Measurements from ENCODE around the gene CACNA2D3. TPM values are rescaled to one million over a fixed set of nuclear protein-coding genes. Genes with fewer than 3 reads are reported as not detected.

CACNA2D3 gene
- total RNA-seq, 1 experiment from 2014 or later, result 7.6 TPM

DNA sequence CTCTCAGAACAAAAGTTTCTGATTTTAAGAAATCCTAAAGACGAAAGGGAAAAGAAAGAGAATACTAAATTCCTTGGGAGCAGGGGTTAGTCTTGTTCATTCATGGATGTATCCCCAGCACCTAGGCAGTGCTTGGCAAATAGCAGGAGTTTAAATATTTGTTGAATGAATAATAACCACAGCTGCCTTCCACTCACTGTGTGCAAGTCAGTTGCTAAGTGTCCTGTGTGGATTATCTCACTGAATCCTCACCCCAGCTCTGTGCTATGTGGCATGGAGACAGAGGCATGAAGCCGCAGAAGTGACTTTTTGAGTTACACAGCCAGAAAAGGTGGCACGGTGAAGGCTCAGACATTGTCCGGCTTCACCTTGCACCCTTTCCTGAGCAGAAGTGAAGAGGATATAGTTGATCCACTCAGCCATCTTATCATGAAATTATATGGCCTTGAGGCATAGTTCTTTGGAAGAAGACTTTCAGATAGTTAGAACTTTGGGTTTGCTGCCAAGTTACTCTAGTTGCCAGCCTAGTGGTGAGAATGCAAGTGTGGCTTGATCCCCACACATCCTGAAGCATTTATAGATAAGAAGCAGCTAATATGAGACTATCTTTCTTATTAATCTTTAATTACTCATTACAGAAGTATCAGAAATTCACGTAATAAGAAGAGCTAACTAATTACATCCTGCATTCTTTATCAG lies 450.0 kb downstream of the CACNA2D3 start:
- DNase-seq (ENCODE audit: low spot score), result no peak

- no peak for DNase-seq (ENCODE audit: low spot score)
These were observed 451.5 kb downstream of the CACNA2D3 start for GRCh38 chr3:54573858-54574257.

- no peak for DNase-seq (ENCODE audit: low spot score)
These were observed 452.7 kb downstream of the CACNA2D3 start for GRCh38 chr3:54574906-54575617.

DNA sequence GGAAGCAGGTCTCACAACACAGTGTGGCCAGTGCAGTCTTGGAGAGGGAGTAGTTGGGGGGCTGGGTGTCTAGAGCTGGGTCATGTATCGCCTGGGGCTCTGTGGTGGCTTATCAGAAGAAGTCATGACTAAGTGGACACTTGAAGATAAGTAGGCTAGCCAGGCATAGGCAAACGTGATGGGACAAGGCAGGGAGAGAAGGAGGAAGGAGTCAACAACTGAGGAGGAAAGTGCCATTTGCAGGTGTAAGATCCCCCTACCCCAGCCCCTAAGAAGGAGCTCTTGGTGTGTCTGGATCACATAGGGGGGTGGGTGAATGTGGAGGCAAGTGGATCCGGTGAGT lies 453.2 kb downstream of the CACNA2D3 start:
- DNase-seq (ENCODE audit: low spot score), result no peak

GRCh38 chr3:54577313-54577712 lies 455.0 kb downstream of the CACNA2D3 start:
- DNase-seq (ENCODE audit: low spot score), result no peak

DNA sequence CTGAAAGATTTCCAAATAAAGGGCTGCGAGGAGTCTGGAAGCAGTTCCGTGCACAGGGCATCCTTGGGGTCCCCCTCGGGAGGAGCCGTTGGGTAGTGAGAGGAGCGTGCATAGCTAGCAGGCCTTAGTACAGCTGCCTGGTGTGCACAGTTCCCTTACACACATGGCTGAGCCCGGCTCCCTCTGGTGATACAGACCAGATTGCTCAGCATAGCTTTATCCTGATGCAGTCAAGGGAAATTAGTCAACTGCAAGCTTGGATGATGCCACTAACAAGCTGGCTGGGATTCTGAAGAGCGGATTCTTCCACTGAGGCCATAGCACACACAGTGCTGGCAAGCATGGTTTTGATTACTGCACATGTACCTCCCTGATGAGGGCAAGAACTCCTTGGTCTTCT lies 456.1 kb downstream of the CACNA2D3 start:
- no peak for DNase-seq (ENCODE audit: low spot score)

GRCh38 chr3:54580453-54580852 lies 458.1 kb downstream of the CACNA2D3 start:
- no peak for DNase-seq (ENCODE audit: low spot score)

- no peak for DNase-seq (ENCODE audit: low spot score)
These were observed 460.1 kb downstream of the CACNA2D3 start for GRCh38 chr3:54582424-54582823.

DNA sequence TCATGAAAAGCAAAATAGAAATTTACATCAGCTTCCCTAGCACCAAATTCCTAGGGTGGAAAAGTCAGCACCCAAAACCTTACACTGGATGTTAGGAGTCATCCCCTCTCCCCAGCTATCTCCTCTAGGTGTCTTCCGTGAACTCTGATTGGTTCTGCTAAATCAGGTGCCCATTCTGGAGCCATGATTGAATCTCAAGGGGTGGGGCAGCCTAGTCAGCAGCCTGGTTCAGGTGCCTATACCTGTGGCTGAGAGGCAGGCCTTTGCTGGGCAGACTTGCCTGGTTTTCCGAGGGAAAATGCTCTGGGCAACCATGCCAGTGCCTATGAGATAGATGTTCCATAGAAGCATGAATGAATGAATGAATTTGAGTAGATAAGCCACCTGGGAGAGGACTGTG lies 468.8 kb downstream of the CACNA2D3 start:
- DNase-seq (ENCODE audit: low spot score), result no peak

- DNase-seq (ENCODE audit: low spot score), result no peak
These were observed 471.3 kb downstream of the CACNA2D3 start for GRCh38 chr3:54593653-54594052.

- DNase-seq (ENCODE audit: low spot score), result no peak
These were observed 473.7 kb downstream of the CACNA2D3 start for GRCh38 chr3:54596087-54596486.

- no peak for DNase-seq (ENCODE audit: low spot score)
These were observed 477.4 kb downstream of the CACNA2D3 start for GRCh38 chr3:54599716-54600115.

GRCh38 chr3:54600441-54601204 lies 478.3 kb downstream of the CACNA2D3 start:
- DNase-seq (ENCODE audit: low spot score), result no peak

DNA sequence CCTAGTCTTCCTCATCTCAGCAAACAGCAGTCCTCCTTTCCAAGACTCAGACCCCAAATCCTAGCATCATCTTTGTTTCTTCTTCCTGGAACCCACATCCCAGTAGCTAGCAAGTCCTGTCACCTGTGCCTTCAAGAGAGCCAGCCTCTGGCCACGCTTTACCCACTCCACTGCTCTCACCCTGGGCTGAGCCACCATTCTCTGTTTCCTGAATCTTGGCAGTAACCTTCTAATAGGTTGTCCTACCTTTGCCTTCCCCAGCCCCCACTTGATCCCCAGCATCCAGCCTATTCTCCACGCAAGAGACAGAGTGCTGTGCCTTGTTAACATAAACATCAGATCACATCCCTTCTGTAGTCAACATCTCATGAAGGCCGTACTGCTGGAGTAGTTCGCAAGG lies 482.1 kb downstream of the CACNA2D3 start:
- DNase-seq (ENCODE audit: low spot score), result no peak

GRCh38 chr3:54608041-54608440 lies 485.7 kb downstream of the CACNA2D3 start:
- DNase-seq (ENCODE audit: low spot score), result no peak

DNA sequence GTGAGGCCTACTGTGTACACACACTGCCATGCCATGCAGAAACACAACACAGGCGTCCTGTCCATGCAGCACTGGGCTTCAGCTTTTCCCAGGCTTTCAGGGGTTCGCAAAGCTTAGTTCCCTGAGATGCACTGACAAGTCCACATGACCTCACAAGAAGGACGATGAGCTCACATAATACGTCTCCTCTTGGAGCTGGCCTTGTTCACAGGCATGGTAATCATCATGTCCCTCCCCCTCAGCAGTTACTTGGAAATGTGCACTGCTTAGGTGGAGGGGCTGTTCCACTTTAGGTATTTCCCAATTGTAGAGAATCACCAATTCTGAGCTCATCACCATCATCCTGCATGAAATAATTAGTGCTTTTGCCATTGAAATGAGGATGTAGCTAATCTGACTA lies 496.7 kb downstream of the CACNA2D3 start:
- DNase-seq (ENCODE audit: low spot score), result no peak

DNA sequence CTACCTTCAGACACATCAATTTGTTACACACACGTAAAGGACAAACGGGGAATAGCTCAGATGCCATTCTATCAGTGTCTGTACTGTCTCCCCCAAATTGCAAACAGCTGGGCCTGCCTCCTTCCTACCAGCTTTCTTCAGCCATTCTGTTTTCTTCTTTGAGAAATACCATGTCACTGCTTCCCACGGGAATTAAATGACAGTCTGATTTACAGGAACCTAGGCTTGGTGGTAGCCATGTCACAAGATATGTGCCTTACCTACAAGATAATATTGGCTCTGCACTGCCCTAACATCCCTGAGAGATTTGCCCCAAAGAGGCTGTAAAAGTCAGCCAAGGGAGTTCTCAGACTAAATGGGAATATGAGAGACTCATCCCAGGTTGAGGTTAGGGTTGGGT lies 497.2 kb downstream of the CACNA2D3 start:
- no peak for DNase-seq (ENCODE audit: low spot score)

DNA sequence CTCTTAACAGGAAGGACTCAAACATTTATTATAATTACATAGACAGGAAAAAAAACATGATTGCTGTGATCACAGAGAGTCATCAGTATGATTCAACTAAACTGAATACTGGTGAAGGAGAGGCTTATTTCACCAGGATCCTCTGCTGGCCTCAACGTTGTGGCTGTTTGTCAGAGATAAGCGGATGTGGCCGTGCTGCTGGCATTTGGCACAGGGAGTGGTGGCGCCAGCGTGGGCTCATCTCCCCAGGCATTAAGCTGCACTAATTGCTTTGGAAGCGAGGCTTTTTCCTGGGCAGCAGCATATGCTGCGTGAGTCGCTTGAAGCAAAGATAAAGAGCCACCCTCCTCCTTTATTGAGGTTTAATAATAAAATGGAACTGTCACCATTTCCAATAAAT lies 498.8 kb downstream of the CACNA2D3 start:
- peak; percentile 93 for DNase-seq (ENCODE audit: low spot score)

- DNase-seq (ENCODE audit: low spot score), result no peak
These were observed 500.3 kb downstream of the CACNA2D3 start for GRCh38 chr3:54622678-54623077.

DNA sequence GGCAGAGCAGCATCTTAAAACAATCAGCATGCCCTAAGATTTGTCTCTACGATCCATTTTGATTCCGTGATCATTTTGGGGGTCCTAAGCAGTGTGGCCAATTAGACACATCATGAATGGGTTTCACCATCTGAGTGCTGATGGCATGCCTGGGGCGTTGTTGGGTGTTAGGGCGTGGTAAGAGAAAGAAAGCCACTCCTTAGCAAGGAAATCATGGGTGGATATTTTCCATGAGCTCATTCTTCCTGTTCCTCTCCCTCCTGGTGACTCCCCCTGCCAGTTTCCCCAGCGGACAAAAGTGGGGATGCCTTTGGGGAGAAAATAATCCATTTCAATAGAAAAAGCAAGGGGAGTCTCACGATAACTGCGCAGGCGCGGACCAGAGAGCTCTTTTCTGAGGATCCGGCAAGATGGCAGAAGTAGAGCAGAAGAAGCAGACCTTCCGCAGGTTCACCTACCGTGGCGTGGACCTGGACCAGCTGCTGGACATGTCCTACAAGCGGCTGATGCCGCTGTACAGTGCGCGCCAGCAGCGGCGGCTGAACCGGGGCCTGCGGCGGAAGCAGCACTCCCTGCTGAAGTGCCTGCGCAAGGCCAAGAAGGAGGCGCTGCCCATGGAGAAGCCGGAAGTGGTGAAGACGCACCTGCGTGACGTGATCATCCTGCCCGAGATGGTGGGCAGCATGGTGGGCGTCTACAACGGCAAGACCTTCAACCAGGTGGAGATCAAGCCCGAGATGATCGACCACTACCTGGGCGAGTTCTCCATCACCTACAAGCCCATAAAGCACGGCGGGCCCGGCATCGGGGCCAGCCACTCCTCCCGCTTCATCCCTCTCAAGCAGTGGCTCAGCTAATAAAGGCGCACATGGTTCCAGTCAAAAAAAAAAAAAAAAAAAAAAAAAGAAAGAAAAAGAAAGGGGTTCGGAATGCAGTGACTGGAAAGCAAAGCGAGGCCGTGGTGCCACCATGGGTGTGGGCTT lies 503.7 kb downstream of the CACNA2D3 start:
- peak; percentile 62 for DNase-seq (ENCODE audit: low spot score)

GRCh38 chr3:54628888-54629441 lies 506.6 kb downstream of the CACNA2D3 start:
- peak; percentile 55 for DNase-seq (ENCODE audit: low spot score)

All from A172 (cell line).